HepG2 (cell line): ENCODE results near the gene RASSF7. TPM values are rescaled to one million over a fixed set of nuclear protein-coding genes. Genes with fewer than 3 reads are reported as not detected.

Experiments
- ARID2 ChIP-seq: sonication (generic); formaldehyde crosslinking; IDR thresholded peaks from 2 replicates; pipeline ENCODE4 v1.8.1; 2022; ENCODE audit warnings: mild to moderate bottlenecking, missing genetic modification reagents, borderline replicate concordance
- CCDC6 ChIP-seq: sonication (generic); formaldehyde crosslinking; IDR thresholded peaks from 2 replicates; pipeline ENCODE4 v1.8.1; 2022; ENCODE audit warnings: mild to moderate bottlenecking, missing genetic modification reagents, moderate library complexity
- MIXL1 ChIP-seq: IDR thresholded peaks from 2 replicates; pipeline ENCODE4 v1.6.1; 2016
- MTF2 ChIP-seq: sonication (generic); formaldehyde crosslinking; IDR thresholded peaks from 2 replicates; pipeline ENCODE4 v1.5.0; 2020; ENCODE audit warnings: missing genetic modification reagents, borderline replicate concordance
- ZNF546 ChIP-seq: sonication (generic); formaldehyde crosslinking; conservative IDR thresholded peaks from 2 replicates; pipeline ENCODE4 v1.8.1; 2023; ENCODE audit warnings: mild to moderate bottlenecking, missing genetic modification reagents
- polyA plus RNA-seq, 8 experiments: library from polyadenylated mRNA; depleted of rRNA in 3 of 8; stranded (reverse) in 7 of 8; unstranded in 1 of 8; fragments of >200 nt; fragmentation: Illumina TruSeq in 4 of 8; extraction: Trizol in 4 of 8; gene quantifications; 2 replicates each; pipeline versions ENCODE4 v1.2.1 to v1.2.3, GENCODE V29; 2011 to 2016; ENCODE audit warnings: low read depth in 4 of 8, missing spikeins in 1 of 8, mixed read lengths in 1 of 8; ENCODE audit not compliant: insufficient read depth in 1 of 8
- total RNA-seq, 5 experiments: library from RNA; depleted of rRNA; stranded (reverse); fragments of >200 nt; fragmentation: Illumina TruSeq; extraction: Trizol; gene quantifications; 2 replicates each; pipeline ENCODE4 v1.2.3, GENCODE V29; 2016; ENCODE audit warnings: low read depth in 1 of 5
- TF ChIP-seq, protein P1 (sequence below): sonication (generic); formaldehyde crosslinking; IDR thresholded peaks from 2 replicates; pipeline ENCODE4 v1.4.0; 2020; ENCODE audit warnings: mild to moderate bottlenecking, missing genetic modification reagents, borderline replicate concordance
- TF ChIP-seq, protein P2 (sequence below): sonication (generic); formaldehyde crosslinking; IDR thresholded peaks from 2 replicates; pipeline ENCODE4 v1.4.0; 2020; ENCODE audit warnings: missing genetic modification reagents, borderline replicate concordance
- TF ChIP-seq, protein P3 (sequence below): IDR thresholded peaks from 2 replicates; pipeline ENCODE4 v1.6.1; 2012; ENCODE audit warnings: low read length, improper control_type of control experiment
- TF ChIP-seq, protein P4 (sequence below): conservative IDR thresholded peaks from 2 replicates; pipeline ENCODE4 v1.6.1; 2018; ENCODE audit warnings: missing genetic modification reagents
- TF ChIP-seq, protein P5 (sequence below): sonication (generic); formaldehyde crosslinking; IDR thresholded peaks from 2 replicates; pipeline ENCODE4 v1.4.0; 2020; ENCODE audit warnings: mild to moderate bottlenecking, missing genetic modification reagents
- TF ChIP-seq, protein P6 (sequence below): sonication (generic); formaldehyde crosslinking; IDR thresholded peaks from 2 replicates; pipeline ENCODE4 v1.4.0; 2020; ENCODE audit warnings: missing genetic modification reagents

RASSF7 gene
- total and polyA plus RNA-seq, 2 of the 13 experiments (the other 11 are each of a cell fraction or from before 2014, with no cell fraction given): 20.2 to 28.6 TPM

DNA sequence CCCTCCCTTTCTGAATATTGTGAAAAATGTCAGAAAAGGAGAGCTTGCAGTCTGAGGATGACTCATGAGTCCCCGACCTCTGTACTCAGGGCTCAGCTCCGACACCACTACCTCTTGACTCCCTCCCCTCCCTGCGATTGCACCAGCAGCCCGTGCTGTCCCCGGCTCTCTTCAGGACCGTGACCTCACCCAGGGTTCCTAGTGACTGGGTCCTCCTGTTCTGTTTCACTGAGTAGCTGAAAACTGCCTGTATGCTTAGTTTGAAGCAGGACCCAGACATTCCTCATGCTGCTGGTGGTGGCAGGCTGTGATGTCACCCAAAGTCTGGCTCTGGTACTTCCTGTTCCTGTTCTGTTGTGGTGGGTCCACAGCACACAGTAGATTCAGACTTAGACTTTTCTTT is 27.2 kb downstream of the RASSF7 start (continued):
- TF ChIP-seq, protein P1, sequence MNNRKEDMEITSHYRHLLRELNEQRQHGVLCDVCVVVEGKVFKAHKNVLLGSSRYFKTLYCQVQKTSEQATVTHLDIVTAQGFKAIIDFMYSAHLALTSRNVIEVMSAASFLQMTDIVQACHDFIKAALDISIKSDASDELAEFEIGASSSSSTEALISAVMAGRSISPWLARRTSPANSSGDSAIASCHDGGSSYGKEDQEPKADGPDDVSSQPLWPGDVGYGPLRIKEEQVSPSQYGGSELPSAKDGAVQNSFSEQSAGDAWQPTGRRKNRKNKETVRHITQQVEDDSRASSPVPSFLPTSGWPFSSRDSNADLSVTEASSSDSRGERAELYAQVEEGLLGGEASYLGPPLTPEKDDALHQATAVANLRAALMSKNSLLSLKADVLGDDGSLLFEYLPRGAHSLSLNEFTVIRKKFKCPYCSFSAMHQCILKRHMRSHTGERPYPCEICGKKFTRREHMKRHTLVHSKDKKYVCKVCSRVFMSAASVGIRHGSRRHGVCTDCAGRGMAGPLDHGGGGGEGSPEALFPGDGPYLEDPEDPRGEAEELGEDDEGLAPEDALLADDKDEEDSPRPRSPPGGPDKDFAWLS (CRISPR knock-in tag): no peak
- TF ChIP-seq, protein P2, sequence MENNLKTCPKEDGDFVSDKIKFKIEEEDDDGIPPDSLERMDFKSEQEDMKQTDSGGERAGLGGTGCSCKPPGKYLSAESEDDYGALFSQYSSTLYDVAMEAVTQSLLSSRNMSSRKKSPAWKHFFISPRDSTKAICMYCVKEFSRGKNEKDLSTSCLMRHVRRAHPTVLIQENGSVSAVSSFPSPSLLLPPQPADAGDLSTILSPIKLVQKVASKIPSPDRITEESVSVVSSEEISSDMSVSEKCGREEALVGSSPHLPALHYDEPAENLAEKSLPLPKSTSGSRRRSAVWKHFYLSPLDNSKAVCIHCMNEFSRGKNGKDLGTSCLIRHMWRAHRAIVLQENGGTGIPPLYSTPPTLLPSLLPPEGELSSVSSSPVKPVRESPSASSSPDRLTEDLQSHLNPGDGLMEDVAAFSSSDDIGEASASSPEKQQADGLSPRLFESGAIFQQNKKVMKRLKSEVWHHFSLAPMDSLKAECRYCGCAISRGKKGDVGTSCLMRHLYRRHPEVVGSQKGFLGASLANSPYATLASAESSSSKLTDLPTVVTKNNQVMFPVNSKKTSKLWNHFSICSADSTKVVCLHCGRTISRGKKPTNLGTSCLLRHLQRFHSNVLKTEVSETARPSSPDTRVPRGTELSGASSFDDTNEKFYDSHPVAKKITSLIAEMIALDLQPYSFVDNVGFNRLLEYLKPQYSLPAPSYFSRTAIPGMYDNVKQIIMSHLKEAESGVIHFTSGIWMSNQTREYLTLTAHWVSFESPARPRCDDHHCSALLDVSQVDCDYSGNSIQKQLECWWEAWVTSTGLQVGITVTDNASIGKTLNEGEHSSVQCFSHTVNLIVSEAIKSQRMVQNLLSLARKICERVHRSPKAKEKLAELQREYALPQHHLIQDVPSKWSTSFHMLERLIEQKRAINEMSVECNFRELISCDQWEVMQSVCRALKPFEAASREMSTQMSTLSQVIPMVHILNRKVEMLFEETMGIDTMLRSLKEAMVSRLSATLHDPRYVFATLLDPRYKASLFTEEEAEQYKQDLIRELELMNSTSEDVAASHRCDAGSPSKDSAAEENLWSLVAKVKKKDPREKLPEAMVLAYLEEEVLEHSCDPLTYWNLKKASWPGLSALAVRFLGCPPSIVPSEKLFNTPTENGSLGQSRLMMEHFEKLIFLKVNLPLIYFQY (CRISPR knock-in tag): peak; percentile 88; the same call in 1 of the 2 replicates
- TF ChIP-seq, protein P3, sequence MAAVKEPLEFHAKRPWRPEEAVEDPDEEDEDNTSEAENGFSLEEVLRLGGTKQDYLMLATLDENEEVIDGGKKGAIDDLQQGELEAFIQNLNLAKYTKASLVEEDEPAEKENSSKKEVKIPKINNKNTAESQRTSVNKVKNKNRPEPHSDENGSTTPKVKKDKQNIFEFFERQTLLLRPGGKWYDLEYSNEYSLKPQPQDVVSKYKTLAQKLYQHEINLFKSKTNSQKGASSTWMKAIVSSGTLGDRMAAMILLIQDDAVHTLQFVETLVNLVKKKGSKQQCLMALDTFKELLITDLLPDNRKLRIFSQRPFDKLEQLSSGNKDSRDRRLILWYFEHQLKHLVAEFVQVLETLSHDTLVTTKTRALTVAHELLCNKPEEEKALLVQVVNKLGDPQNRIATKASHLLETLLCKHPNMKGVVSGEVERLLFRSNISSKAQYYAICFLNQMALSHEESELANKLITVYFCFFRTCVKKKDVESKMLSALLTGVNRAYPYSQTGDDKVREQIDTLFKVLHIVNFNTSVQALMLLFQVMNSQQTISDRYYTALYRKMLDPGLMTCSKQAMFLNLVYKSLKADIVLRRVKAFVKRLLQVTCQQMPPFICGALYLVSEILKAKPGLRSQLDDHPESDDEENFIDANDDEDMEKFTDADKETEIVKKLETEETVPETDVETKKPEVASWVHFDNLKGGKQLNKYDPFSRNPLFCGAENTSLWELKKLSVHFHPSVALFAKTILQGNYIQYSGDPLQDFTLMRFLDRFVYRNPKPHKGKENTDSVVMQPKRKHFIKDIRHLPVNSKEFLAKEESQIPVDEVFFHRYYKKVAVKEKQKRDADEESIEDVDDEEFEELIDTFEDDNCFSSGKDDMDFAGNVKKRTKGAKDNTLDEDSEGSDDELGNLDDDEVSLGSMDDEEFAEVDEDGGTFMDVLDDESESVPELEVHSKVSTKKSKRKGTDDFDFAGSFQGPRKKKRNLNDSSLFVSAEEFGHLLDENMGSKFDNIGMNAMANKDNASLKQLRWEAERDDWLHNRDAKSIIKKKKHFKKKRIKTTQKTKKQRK: no peak
- TF ChIP-seq, protein P4, sequence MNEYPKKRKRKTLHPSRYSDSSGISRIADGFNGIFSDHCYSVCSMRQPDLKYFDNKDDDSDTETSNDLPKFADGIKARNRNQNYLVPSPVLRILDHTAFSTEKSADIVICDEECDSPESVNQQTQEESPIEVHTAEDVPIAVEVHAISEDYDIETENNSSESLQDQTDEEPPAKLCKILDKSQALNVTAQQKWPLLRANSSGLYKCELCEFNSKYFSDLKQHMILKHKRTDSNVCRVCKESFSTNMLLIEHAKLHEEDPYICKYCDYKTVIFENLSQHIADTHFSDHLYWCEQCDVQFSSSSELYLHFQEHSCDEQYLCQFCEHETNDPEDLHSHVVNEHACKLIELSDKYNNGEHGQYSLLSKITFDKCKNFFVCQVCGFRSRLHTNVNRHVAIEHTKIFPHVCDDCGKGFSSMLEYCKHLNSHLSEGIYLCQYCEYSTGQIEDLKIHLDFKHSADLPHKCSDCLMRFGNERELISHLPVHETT (CRISPR knock-in tag): no peak
- TF ChIP-seq, protein P5, sequence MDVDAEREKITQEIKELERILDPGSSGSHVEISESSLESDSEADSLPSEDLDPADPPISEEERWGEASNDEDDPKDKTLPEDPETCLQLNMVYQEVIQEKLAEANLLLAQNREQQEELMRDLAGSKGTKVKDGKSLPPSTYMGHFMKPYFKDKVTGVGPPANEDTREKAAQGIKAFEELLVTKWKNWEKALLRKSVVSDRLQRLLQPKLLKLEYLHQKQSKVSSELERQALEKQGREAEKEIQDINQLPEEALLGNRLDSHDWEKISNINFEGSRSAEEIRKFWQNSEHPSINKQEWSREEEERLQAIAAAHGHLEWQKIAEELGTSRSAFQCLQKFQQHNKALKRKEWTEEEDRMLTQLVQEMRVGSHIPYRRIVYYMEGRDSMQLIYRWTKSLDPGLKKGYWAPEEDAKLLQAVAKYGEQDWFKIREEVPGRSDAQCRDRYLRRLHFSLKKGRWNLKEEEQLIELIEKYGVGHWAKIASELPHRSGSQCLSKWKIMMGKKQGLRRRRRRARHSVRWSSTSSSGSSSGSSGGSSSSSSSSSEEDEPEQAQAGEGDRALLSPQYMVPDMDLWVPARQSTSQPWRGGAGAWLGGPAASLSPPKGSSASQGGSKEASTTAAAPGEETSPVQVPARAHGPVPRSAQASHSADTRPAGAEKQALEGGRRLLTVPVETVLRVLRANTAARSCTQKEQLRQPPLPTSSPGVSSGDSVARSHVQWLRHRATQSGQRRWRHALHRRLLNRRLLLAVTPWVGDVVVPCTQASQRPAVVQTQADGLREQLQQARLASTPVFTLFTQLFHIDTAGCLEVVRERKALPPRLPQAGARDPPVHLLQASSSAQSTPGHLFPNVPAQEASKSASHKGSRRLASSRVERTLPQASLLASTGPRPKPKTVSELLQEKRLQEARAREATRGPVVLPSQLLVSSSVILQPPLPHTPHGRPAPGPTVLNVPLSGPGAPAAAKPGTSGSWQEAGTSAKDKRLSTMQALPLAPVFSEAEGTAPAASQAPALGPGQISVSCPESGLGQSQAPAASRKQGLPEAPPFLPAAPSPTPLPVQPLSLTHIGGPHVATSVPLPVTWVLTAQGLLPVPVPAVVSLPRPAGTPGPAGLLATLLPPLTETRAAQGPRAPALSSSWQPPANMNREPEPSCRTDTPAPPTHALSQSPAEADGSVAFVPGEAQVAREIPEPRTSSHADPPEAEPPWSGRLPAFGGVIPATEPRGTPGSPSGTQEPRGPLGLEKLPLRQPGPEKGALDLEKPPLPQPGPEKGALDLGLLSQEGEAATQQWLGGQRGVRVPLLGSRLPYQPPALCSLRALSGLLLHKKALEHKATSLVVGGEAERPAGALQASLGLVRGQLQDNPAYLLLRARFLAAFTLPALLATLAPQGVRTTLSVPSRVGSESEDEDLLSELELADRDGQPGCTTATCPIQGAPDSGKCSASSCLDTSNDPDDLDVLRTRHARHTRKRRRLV: no peak
- TF ChIP-seq ZNF546 (CRISPR knock-in tag) (no peak), MTF2 (CRISPR knock-in tag) (no peak), MIXL1 (CRISPR knock-in tag) (peak; percentile 51; the same call in 1 of the 2 replicates), ARID2 (CRISPR knock-in tag) (no peak), CCDC6 (CRISPR knock-in tag) (no peak)
- TF ChIP-seq, protein P6, sequence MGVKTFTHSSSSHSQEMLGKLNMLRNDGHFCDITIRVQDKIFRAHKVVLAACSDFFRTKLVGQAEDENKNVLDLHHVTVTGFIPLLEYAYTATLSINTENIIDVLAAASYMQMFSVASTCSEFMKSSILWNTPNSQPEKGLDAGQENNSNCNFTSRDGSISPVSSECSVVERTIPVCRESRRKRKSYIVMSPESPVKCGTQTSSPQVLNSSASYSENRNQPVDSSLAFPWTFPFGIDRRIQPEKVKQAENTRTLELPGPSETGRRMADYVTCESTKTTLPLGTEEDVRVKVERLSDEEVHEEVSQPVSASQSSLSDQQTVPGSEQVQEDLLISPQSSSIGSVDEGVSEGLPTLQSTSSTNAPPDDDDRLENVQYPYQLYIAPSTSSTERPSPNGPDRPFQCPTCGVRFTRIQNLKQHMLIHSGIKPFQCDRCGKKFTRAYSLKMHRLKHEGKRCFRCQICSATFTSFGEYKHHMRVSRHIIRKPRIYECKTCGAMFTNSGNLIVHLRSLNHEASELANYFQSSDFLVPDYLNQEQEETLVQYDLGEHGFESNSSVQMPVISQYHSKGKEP (CRISPR knock-in tag): no peak
